Thymus (tissue), 11 donors: ENCODE data around the gene ROBO2. TPM values are rescaled to one million over a fixed set of nuclear protein-coding genes. Genes with fewer than 3 reads are reported as not detected.

Source experiments
- DNase-seq, 9 donors: peaks; one replicate each; pipeline ENCODE4 v3.0.0-alpha.2; 2013; ENCODE audit warnings: low spot score in 9 of 9, low read depth in 6 of 9, missing footprints in 1 of 9
- H3K27ac ChIP-seq, 2 donors: one replicate each; pipeline ENCODE4 v1.5.1; 2013; ENCODE audit warnings: control low read depth in 1 of 2, low read depth in 1 of 2, low read length in 1 of 2, mild to moderate bottlenecking in 1 of 2, moderate library complexity in 1 of 2
- H3K27me3 ChIP-seq, 2 donors: one replicate each; pipeline ENCODE4 v1.5.1; 2013; ENCODE audit warnings: low read length in 1 of 2; ENCODE audit not compliant: control insufficient read depth in 2 of 2, insufficient read depth in 1 of 2
- H3K36me3 ChIP-seq, 2 donors: one replicate each; pipeline ENCODE4 v1.5.1; 2013; ENCODE audit warnings: low read length in 1 of 2, mild to moderate bottlenecking in 1 of 2, moderate library complexity in 1 of 2; ENCODE audit not compliant: control insufficient read depth in 2 of 2, insufficient read depth in 2 of 2
- H3K4me1 ChIP-seq, 2 donors: one replicate each; pipeline ENCODE4 v1.5.1; 2013; ENCODE audit warnings: low read length in 2 of 2; ENCODE audit not compliant: control insufficient read depth in 2 of 2, insufficient read depth in 2 of 2
- H3K4me3 ChIP-seq, 2 donors: one replicate each; pipeline ENCODE4 v1.5.1; 2013; ENCODE audit warnings: low read length in 2 of 2, control low read depth in 1 of 2, mild to moderate bottlenecking in 1 of 2
- H3K9me3 ChIP-seq, 2 donors: one replicate each; pipeline ENCODE4 v1.5.1; 2013; ENCODE audit warnings: low read length in 1 of 2, mild to moderate bottlenecking in 1 of 2; ENCODE audit not compliant: control insufficient read depth in 2 of 2, insufficient read depth in 1 of 2
- WGBS: extraction: QIAGEN DNeasy Blood & Tissue Kit; methylation state at CpG from one replicate; pipeline ENCODE4 v1.1.7; 2013; 5-methylcytosine and 5-hydroxymethylcytosine counted together
- polyA plus RNA-seq: library from polyadenylated mRNA; stranded (reverse); fragments of 200-250 nt; gene quantifications from one replicate; pipeline ENCODE4 v1.2.3, GENCODE V29; 2013
- total RNA-seq: library from RNA; stranded (reverse); fragments of 120-200 nt; gene quantifications from one replicate; pipeline ENCODE4 v1.2.4, GENCODE V29; 2013
- donor health status: healthy.

The ROBO2 gene
- total and polyA plus RNA-seq, 2 donors: 2.6 to 9.3 TPM

GRCh38 chr3:77456906-77457305 lies 417.0 kb downstream of the ROBO2 start:
- no peak for DNase-seq
- Histone ChIP-seq H3K27ac (no peak overlapping the region), H3K9me3 (no peaks in the 10 kb centered on the region), H3K36me3 (no peaks in the 10 kb centered on the region), H3K4me3 (no peak overlapping the region), H3K27me3 (no peaks in the 10 kb centered on the region), H3K4me1 (no peaks in the 10 kb centered on the region)
- WGBS: 92% methylated on average over 1 of the region's 1 CpG

GRCh38 chr3:77459926-77460325 lies 420.0 kb downstream of the ROBO2 start:
- no peak for DNase-seq
- Histone ChIP-seq H3K4me3 (no peak overlapping the region), H3K4me1 (no peaks in the 10 kb centered on the region), H3K27me3 (no peaks in the 10 kb centered on the region), H3K36me3 (no peaks in the 10 kb centered on the region), H3K9me3 (no peaks in the 10 kb centered on the region), H3K27ac (no peak overlapping the region)
- 93% methylated on average over 7 of the region's 7 CpGs for WGBS

GRCh38 chr3:77460326-77460725 lies 420.4 kb downstream of the ROBO2 start:
- 88% methylated on average over 3 of the region's 3 CpGs for WGBS

GRCh38 chr3:77462951-77463350 lies 423.1 kb downstream of the ROBO2 start:
- Histone ChIP-seq H3K4me3 (no peak overlapping the region), H3K27me3 (no peaks in the 10 kb centered on the region), H3K27ac (no peak overlapping the region), H3K36me3 (no peaks in the 10 kb centered on the region), H3K9me3 (no peaks in the 10 kb centered on the region), H3K4me1 (no peaks in the 10 kb centered on the region)
- DNase-seq: no peak
- 0% methylated on average over 1 of the region's 1 CpG for WGBS

More at GRCh38 chr3:77460326-77460725, 420.4 kb downstream of the ROBO2 start:
- Histone ChIP-seq H3K36me3 (no peaks in the 10 kb centered on the region), H3K9me3 (no peaks in the 10 kb centered on the region), H3K27me3 (no peaks in the 10 kb centered on the region), H3K27ac (no peak overlapping the region), H3K4me1 (no peaks in the 10 kb centered on the region), H3K4me3 (no peak overlapping the region)
- no peak for DNase-seq

- Histone ChIP-seq H3K27ac (no peak overlapping the region), H3K36me3 (no peaks in the 10 kb centered on the region), H3K4me1 (no peaks in the 10 kb centered on the region), H3K27me3 (no peaks in the 10 kb centered on the region), H3K4me3 (no peak overlapping the region), H3K9me3 (no peaks in the 10 kb centered on the region)
- 53% methylated on average over 3 of the region's 3 CpGs for WGBS
- DNase-seq: no peak
Observed at GRCh38 chr3:77464111-77464688, 424.3 kb downstream of the ROBO2 start.

GRCh38 chr3:77466562-77467115 lies 426.7 kb downstream of the ROBO2 start:
- 93% methylated on average over 5 of the region's 5 CpGs for WGBS
- Histone ChIP-seq H3K9me3 (no peaks in the 10 kb centered on the region), H3K4me3 (no peak overlapping the region), H3K4me1 (no peaks in the 10 kb centered on the region), H3K27ac (no peak overlapping the region), H3K27me3 (no peaks in the 10 kb centered on the region), H3K36me3 (no peaks in the 10 kb centered on the region)
- no peak for DNase-seq

- no peaks in the 10 kb centered on the region for H3K36me3 ChIP-seq
- 80% methylated on average over 8 of the region's 8 CpGs for WGBS
- H3K27ac ChIP-seq: no peak overlapping the region
- H3K4me1 ChIP-seq: no peaks in the 10 kb centered on the region
- H3K4me3 ChIP-seq: no peak overlapping the region
- no peaks in the 10 kb centered on the region for H3K27me3 ChIP-seq
- no peak for DNase-seq
- H3K9me3 ChIP-seq: no peaks in the 10 kb centered on the region
Observed at GRCh38 chr3:77467702-77468625, 428.1 kb downstream of the ROBO2 start.

GRCh38 chr3:77468626-77469020 lies 428.7 kb downstream of the ROBO2 start:
- H3K27ac ChIP-seq: no peak overlapping the region
- no peak for DNase-seq
- no peak overlapping the region for H3K4me3 ChIP-seq

GRCh38 chr3:77475507-77475906 lies 435.6 kb downstream of the ROBO2 start:
- no peak for DNase-seq

More at GRCh38 chr3:77468626-77469020, 428.7 kb downstream of the ROBO2 start:
- Histone ChIP-seq H3K36me3 (no peaks in the 10 kb centered on the region), H3K9me3 (no peaks in the 10 kb centered on the region), H3K4me1 (no peaks in the 10 kb centered on the region), H3K27me3 (no peaks in the 10 kb centered on the region)
- WGBS: 92% methylated on average over 3 of the region's 3 CpGs

More at GRCh38 chr3:77475507-77475906, 435.6 kb downstream of the ROBO2 start:
- Histone ChIP-seq H3K4me3 (no peak overlapping the region), H3K36me3 (no peaks in the 10 kb centered on the region), H3K27ac (no peak overlapping the region), H3K27me3 (no peaks in the 10 kb centered on the region), H3K4me1 (no peaks in the 10 kb centered on the region), H3K9me3 (no peaks in the 10 kb centered on the region)
- 24% methylated on average over 2 of the region's 2 CpGs for WGBS
